HG03025 (cell line): ENCODE data around the gene POLR3H.

ENCODE experiments used
- ATAC-seq: cut with Tn5 transposase; IDR thresholded peaks from one replicate; pipeline ENCODE4 v1.9.1; 2021; ENCODE audit warnings: mild to moderate bottlenecking, moderate library complexity; ENCODE audit not compliant: unreplicated experiment, low FRiP score

Gene POLR3H

DNA sequence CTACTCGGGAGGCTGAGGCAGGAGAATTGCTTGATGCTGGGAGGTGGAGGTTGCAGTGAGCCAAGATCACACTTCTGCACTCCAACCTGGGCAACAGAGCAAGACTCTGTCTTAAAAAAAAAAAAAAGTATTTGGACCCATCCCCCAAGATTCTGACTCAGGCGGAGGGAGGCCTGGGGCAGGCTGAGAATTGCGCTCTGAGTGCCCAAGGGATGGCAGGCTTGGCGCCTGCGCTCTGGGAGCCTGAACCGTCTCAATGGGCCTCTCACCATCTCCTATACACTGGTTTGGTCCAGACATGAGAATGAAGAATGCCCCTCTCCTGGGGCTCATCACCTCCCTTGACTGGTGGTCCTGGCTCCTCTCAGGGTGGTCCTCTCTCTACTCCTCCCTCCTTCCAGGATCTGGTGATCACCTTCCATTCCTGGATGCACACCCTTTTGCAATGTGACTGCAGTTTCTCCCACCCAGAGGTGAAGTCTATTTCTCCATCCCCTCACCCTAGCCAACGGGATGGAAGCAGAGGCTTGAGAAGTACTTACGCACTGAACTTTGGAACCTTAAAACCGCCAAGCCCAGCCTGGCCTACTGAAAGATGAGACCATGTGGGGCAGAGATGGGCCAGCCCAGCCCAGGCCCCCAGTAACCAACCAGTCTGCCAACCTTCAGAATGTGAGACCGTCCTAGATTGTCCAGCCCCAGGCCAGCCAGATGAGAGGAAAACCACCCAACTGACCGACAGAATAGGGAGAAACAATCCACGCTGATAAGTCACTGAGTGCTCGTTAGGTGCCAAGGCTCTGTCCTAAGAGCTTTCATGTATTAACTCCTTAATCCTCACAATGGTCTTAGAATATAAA is 4.9 kb downstream of the POLR3H start:
- ATAC-seq, result no peak

DNA sequence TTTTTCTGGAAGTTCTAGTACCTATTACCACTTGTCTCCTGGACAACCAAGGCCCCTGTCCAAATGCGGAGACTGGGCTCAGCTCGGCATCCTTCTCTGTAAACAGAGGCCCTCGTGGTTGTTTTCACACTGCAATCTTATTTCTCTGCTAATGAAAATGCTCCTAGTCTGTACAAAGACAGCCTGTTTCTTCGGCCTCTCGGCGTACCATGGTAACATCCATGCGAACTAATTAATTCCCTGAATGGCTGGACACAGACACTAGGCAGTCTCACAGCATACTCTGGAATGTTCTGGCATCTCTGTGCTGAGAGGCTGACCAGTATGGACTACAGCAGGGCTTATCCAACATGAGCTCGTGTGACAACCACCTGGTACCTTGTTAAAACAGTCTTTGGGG is 5.7 kb downstream of the POLR3H start:
- no peak for ATAC-seq

GRCh38 chr22:41537203-41537602 is 7.1 kb downstream of the POLR3H start:
- no peak for ATAC-seq

DNA sequence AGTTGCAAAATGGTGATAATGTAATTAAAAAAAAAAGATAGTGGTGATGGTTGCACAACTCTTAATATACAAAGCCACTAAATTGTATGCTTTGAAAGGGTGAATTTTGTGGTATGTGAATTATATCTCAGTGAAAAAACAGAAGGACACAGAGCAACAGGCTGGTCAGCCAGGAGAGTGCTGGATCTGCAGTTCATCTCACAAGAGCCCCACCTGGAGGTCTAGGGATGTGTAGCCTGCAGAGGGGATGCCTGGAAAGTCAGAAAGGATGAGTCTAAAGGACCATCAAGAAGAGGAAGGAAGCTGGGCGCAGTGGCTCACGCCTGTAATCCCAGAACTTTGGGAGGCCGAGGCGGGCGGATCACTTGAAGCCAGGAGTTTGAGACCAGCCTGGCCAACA is 9.0 kb downstream of the POLR3H start:
- ATAC-seq, result no peak

- no peak for ATAC-seq
Observed at GRCh38 chr22:41534219-41534618, 10.1 kb downstream of the POLR3H start.

DNA sequence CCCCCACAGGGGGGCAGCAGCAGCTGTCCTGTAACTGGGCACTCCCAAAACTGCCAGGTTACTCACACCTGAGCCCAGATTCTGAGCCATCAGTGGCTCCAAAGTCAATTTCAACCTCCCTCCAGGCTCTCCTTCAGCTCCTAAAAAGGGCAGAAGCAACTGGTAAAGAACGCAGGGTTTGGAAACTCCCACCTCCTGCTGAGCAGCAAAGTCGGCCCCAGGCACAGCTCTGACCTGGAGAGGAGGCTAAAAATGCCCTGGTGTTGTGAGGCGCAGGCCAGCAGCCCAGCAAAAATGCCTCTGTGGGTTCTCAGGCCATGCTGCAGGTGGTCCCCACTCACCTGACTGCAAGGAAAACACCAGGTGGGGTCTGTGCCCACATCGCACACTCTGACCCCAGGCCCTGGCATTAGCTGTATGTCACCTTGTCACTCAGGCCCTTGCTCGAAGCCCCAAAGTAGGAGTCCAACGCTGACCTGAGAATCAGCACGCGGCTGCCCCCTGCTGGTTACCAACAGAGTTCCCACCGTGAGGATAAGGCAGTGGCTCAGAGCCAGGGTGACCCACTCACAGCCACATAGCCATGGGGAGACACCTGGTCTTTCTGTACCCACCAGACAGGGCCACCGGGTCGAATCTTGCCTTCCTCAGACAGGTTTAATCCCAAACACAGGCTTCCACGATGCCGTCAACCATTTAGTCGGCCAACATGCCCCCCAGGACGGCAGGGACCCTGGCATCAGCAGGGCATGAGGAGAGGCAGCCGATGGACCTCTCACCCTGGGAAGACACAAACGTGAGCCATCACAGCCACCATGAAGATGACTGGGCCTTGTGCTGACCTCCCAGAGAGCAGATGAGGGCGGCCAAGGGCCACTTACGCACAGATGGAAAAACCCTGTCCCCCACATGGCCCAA is 11.1 kb downstream of the POLR3H start:
- ATAC-seq, result no peak

DNA sequence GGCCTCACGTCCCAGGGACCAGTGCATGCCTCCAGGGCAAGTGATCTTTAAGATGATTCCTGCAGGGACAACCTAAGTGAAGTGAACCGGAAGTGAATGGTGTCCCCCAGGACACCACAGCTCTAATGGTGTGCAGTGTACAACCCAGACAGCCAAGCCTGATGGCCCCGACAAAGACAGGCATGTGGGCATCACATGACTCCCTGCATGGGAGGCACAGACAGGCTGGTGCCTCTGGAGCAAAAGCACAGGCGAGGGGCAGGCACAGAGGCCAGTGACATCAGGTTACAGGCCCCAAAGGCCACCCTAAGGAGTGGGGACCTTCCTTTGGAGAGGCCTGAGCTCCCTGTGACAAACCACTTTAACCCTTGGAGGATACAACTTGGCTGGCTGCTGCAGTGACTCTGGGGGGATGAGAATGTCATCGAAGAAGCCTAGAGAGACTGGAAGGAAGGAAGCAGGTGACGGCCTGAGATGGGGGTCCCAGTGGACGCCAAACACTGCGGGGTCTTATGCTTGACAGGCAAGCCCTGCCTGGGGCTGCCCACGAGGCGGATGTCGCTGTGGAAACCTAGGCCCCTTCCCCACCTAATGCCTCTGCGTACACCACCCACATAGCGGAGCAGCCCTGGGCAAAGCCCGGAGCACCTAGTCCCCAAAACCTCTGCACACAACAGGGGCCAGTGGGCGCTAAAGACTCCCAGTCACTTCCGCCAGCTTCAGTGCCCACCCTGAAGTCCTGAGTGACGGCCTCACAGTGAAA is 12.4 kb downstream of the POLR3H start:
- ATAC-seq, result no peak

DNA sequence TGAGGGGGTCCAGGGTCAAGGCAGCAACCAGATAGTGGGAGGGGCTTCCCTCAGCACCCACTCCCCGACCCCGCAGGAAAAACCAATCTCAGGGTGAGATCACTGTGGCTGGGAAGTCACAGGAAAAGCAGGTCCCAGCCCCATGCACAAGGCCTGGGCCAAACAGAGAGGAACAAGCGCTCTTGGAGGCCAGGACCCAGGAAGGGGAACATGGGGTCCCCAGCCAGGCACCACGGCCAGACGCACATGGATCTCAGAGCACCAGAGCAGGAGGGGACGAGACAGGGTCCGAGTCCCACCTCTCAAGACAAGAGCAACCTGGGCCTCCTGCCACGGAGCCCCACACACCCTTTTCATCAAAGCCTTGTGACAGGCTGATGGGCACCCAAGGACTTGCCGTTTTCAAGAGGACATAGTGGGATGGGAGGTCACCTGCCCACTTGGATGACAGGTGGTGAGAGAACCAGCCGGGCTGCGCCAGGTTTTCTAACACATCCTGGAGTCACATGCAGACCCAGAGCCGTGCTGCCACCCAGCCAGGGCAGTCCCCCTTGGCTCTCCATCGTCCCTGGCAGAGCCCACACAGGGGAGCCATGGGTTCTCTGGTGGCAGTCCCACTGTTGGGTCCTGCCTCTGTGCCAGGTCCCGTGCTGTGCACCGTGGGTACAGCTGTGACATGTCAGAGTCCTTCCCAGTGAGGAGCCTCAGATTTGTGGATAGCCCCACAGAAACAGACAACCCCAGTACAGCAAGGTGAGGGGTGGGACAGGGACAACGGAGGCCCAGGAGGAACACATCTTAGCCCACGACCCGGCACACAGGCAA is 13.2 kb downstream of the POLR3H start:
- no peak for ATAC-seq

DNA sequence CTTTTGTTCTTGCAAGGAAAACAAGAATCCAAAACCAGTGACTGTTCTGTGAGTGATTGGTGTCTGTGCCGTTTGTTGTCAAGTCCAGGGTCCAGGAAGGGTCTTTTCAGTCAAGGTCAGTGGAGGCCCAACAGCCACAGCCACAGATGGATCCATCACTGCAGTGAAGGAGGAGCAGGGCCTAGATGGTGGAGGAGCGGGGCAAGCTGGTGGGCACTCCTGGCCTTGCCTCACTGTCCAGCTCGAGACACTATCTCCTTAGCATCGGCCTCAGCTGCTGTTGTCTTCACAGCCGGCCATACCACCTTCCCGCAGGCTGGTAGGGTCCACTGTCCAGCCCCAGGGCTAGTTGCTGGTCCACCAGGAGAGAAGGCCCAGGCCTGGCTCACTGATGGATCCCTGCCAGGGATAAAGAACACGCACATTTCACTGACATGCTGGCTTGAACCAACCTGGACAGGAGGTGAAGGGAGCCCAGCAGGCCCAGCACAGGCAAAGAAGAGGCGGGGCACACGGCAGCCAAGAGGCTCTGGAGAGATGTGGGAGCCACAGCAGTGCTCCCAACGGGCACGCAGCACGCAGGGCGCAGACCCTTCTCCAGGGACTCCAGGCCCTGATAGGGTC is 15.2 kb downstream of the POLR3H start:
- ATAC-seq, result no peak

DNA sequence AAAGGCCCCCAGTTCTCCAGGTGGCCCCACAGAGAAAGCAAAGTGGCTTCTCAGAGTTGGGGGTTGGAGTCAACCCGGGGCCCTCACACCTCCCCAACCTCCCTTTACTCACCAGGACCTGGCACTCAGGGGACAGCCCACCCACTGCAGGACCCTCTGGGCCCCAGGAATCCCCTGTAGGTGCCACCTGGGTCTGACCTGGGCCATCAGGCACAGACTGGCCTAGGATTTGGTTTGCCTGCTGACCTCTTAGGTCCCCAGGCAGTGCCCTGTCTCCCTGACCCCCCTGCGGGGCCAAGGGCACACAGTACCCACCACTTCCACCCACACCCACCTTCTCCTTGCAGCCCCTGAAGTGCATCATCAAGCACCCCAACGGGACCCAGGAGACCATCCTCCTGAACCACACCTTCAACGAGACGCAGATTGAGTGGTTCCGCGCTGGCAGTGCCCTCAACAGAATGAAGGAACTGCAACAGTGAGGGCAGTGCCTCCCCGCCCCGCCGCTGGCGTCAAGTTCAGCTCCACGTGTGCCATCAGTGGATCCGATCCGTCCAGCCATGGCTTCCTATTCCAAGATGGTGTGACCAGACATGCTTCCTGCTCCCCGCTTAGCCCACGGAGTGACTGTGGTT is 16.0 kb downstream of the POLR3H start:
- ATAC-seq, result no peak

DNA sequence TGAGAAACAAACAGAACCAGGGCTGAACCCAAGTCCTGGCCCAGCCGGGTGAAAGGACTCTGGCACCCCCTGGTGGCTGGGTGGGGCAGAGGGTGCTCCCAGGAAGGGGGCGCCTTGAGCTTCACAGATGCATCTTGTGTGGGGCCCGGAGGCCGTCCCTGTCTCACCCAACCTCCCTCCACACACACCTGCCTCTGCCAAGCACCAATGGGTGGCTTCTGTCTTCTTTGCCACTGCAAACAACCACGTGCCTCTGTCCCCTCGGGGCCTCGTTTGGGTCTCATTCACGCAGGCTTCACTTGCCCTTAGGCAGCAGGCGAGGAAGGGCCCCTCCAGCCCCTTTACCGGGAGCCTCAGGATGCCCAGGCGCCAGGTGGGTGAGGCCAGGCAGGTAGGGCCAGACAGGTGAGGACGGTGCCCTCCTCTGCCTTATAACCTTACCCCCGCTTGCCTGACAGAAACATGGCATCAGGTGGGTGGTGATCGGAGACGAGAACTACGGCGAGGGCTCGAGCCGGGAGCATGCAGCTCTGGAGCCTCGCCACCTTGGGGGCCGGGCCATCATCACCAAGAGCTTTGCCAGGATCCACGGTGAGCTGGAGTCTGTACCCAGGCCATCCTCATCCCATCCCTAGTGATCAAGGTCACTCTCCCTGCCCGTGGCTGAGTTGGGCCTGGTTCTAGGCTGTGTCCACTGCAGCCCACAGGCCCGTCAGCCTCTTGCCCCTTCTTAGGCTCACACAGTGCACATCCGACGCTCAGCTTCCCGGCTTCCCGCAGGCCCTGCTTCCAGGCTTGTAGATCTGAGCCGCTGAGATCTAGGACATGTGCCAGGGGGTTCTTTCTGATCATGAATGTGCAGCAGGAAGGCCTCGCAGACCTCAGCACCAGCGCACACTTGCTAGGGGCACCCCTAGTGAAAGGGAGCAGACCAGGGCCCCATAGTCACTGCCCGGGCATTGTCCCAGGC is 17.2 kb downstream of the POLR3H start:
- ATAC-seq, result no peak

DNA sequence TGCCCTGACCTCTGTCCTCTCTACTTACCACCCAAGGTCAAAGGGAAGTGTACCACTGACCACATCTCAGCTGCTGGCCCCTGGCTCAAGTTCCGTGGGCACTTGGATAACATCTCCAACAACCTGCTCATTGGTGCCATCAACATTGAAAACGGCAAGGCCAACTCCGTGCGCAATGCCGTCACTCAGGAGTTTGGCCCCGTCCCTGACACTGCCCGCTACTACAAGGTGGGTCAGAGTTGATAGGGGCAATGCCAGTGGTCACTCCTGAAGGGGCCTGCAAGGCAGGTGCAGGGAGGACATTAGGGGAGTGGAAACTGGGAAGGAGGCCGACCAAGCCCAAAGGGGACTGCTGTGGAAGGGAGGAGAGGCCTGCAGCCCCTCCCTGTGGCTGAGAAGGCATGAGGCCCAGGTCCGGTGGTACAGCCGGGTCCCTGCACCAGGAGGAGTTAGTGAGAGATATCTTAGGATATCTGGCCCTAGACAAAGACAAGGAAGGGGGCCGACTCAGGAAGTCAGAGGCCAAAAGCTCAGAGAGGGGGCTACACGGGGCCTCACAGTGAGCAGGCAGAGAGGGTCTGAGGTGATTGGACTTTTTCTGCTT is 17.9 kb downstream of the POLR3H start:
- ATAC-seq, result no peak

DNA sequence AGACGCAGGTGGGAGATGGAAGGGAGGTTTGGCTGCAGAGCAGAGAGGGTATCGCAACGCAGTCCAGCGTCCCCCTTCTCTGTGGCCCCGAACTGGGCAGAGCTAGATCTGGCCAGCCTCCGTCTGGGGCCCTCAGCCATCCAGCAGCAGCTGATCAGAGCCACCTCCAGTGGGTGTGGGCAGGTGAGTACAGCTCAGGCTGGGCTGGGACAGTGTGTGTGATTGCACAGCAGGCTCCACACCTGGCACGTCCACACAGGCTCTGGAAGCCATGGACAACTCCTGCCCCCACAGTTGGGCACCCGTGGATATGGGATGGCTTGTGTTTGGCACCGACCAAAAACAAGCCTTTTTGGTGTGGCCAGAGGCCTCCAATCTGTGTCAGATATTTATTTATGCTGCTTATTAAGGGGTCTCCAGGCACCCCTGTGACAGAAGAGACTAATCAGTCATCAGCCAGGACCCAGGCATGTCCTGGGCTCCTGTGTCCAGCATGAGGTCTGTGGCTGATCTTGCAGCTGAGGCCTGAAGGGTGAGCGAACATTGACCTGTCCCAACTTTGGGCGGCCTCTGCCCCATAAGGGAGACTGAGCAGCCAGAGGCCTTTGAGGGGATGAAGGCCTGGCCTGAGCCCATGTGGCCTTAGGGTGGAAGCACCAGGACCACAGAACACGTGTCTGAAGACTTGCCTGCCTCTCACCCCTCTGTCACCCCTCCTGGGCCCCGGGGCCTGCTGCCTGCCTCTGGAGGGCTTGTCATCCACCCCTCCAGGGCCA is 18.6 kb downstream of the POLR3H start:
- no peak for ATAC-seq

DNA sequence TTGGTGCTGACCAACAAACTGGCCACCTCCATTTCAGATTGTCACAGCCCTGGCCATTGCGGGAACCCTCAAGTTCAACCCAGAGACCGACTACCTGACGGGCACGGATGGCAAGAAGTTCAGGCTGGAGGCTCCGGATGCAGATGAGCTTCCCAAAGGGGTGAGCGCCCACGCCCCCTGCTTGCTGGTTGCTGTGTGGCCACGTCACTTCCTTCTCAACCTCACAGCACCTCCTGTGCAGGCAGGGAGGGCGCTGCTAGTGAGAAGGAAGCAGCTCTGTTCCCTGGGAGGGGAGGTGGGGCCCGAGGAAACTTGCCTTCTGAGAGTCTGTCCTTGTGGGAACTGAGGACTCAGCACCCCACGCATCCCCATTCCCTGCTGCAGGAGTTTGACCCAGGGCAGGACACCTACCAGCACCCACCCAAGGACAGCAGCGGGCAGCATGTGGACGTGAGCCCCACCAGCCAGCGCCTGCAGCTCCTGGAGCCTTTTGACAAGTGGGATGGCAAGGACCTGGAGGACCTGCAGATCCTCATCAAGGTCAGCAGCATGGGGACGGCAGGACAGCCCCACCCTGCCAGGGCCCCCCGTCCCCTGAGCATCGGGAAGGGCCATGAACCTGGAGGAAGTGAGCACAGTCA is 19.3 kb downstream of the POLR3H start:
- ATAC-seq, result no peak

- ATAC-seq, result no peak
Observed at GRCh38 chr22:41524251-41524661, 20.0 kb downstream of the POLR3H start.

- no peak for ATAC-seq
Observed at GRCh38 chr22:41523464-41524221, 20.6 kb downstream of the POLR3H start.
